Testis (tissue), 3 donors: ENCODE measurements around the gene APRT. TPM values are rescaled to one million over a fixed set of nuclear protein-coding genes. Genes with fewer than 3 reads are reported as not detected.

Experiments
- DNase-seq: peaks from one replicate; pipeline ENCODE4 v3.0.0-alpha.2; 2019
- H3K27ac ChIP-seq, 2 donors: fragments of 200-600 bp; sonication (generic); one replicate each; pipeline ENCODE4 v1.5.1; 2019
- H3K27me3 ChIP-seq: fragments of 200-600 bp; sonication (generic); one replicate; pipeline ENCODE4 v1.5.1; 2019
- H3K36me3 ChIP-seq: fragments of 200-600 bp; sonication (generic); one replicate; pipeline ENCODE4 v1.5.1; 2017; ENCODE audit warnings: low read depth; ENCODE audit errors: missing control alignments
- H3K4me1 ChIP-seq: fragments of 200-600 bp; sonication (generic); one replicate; pipeline ENCODE4 v1.5.1; 2019
- H3K4me3 ChIP-seq, 2 donors: fragments of 200-600 bp; sonication (generic); one replicate each; pipeline ENCODE4 v1.5.1; 2017 to 2019
- H3K9me3 ChIP-seq: fragments of 200-600 bp; sonication (generic); one replicate; pipeline ENCODE4 v1.5.1; 2017
- CTCF ChIP-seq, 3 experiments: fragments of 450-650 bp in 2 of 3; fragments of 200-600 bp in 1 of 3; sonication (generic) in 1 of 3; IDR thresholded peaks; one replicate each; pipeline ENCODE4 v1.5.1; 2016 to 2019; ENCODE audit warnings: antibody characterized with exemption in 3 of 3, mild to moderate bottlenecking in 2 of 3, moderate library complexity in 1 of 3
- POLR2A ChIP-seq: fragments of 450-650 bp; IDR thresholded peaks from one replicate; pipeline ENCODE4 v1.6.1; 2017; ENCODE audit warnings: antibody characterized with exemption, mild to moderate bottlenecking, moderate library complexity
- WGBS, 2 donors: methylation state at CpG; one replicate each; pipeline ENCODE4 v1.1.5; 2018; 5-methylcytosine and 5-hydroxymethylcytosine counted together
- intact Hi-C: fragments of 100-400 bp; cut with DNase I; formaldehyde crosslinking; loops from one replicate; pipeline ENCODE4 v1.15.1; 2023; ENCODE audit warnings: low total_unique reads
- polyA plus RNA-seq: library from polyadenylated mRNA; stranded (reverse); fragments of 350-450 nt; fragmentation: Illumina TruSeq; extraction: RNeasy Lipid Tissue Mini Kit (QIAGEN cat#74804); gene quantifications from one replicate; pipeline ENCODE4 v1.2.3, GENCODE V29; 2014; ENCODE audit warnings: low read depth, low replicate concordance; ENCODE audit not compliant: insufficient read depth
- total RNA-seq, 2 donors: library from RNA; depleted of rRNA; stranded (reverse); fragments of >200 nt; gene quantifications; one replicate each; pipeline ENCODE4 v1.2.3, GENCODE V29; 2016

APRT gene
- total and polyA plus RNA-seq, 3 donors from 2014 or later, result 62.1 to 86.0 (median 82.1) TPM

DNA sequence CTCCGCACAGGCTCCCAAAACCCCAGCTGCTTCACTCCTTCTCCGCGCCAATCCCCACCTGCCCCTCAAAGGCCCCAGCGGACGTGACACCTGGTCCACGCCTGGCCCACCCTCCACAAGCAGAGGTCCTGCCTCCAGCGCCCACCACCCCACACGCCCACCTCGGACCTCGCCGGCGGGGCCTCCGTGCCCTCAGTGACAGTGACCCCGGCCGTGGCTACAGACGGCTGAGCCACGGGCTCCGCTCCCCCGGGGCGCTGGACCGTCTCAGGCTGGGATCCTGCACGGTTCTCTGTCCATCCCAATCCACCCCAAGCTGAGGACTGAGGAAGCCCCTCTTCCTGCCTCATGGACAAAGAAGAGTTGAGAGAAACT is 51.8 kb downstream of the APRT start:
- TF ChIP-seq CTCF (IDR thresholded peaks at IDR 0.05) (no peak), POLR2A (no peak)
- H3K27ac ChIP-seq, result no peak overlapping the region
- H3K27me3 ChIP-seq, result no peaks in the 10 kb centered on the region
- intact Hi-C loops, result no loop called here
- DNase-seq, result no peak
- no peaks in the 10 kb centered on the region for H3K36me3 ChIP-seq
- no peaks in the 10 kb centered on the region for H3K9me3 ChIP-seq
- no peak overlapping the region for H3K4me3 ChIP-seq
- no peaks in the 10 kb centered on the region for H3K4me1 ChIP-seq
- WGBS, 2 donors, result 94 to 95% methylated on average over 21 to 22 of the region's 22 CpGs

Other genes with a start within 250 kb of the APRT start
- 10 to 100 TPM; 53.8 to 63.7 TPM for gene ZC3H18, start 241.5 kb downstream of the APRT start, total RNA-seq
- 59.6 TPM for gene ZC3H18, start 241.5 kb downstream of the APRT start, polyA plus RNA-seq
- gene IL17C, start 173.4 kb downstream of the APRT start, total RNA-seq, result 1 to 10 TPM in 1 of 2 donors, under 1 TPM in 1; 0.99 to 1.5 TPM
- gene IL17C, start 173.4 kb downstream of the APRT start, polyA plus RNA-seq, result 0.75 TPM
- gene CYBA, start 160.9 kb downstream of the APRT start, total RNA-seq, result 10 to 100 TPM; 11.7 to 34.9 TPM
- 40.0 TPM for gene CYBA, start 160.9 kb downstream of the APRT start, polyA plus RNA-seq
- 10 to 100 TPM; 46.6 to 56.1 TPM for gene MVD, start 148.8 kb downstream of the APRT start, total RNA-seq
- gene MVD, start 148.8 kb downstream of the APRT start, polyA plus RNA-seq, result 100 TPM
- 1 to 10 TPM; 2.5 to 3.0 TPM for gene SNAI3, start 125.4 kb downstream of the APRT start, total RNA-seq
- gene SNAI3, start 125.4 kb downstream of the APRT start, polyA plus RNA-seq, result 1.3 TPM
- 10 to 100 TPM; 37.4 to 41.3 TPM for gene RNF166, start 105.5 kb downstream of the APRT start, total RNA-seq
- 18.3 TPM for gene RNF166, start 105.5 kb downstream of the APRT start, polyA plus RNA-seq
- 10 to 100 TPM; 24.8 to 25.4 TPM for gene CTU2, start 105.4 kb downstream of the APRT start, total RNA-seq
- 19.8 TPM for gene CTU2, start 105.4 kb downstream of the APRT start, polyA plus RNA-seq
- 10 to 100 TPM; 40.7 to 44.5 TPM for gene PIEZO1, start 26.7 kb downstream of the APRT start, total RNA-seq
- gene PIEZO1, start 26.7 kb downstream of the APRT start, polyA plus RNA-seq, result 24.2 TPM
- 10 to 100 TPM; 14.9 to 19.1 TPM for gene CDT1, start 8.1 kb downstream of the APRT start, total RNA-seq
- 11.9 TPM for gene CDT1, start 8.1 kb downstream of the APRT start, polyA plus RNA-seq
- gene GALNS, start 45.0 kb upstream of the APRT start, total RNA-seq, result 10 to 100 TPM; 65.3 to 94.4 TPM
- 55.9 TPM for gene GALNS, start 45.0 kb upstream of the APRT start, polyA plus RNA-seq
- 10 to 100 TPM; 58.3 to 59.8 TPM for gene TRAPPC2L, start 45.2 kb upstream of the APRT start, total RNA-seq
- gene TRAPPC2L, start 45.2 kb upstream of the APRT start, polyA plus RNA-seq, result 216 TPM
- gene PABPN1L, start 54.7 kb upstream of the APRT start, total RNA-seq, result under 1 TPM in 1 of 2 donors, not detected in 1; 0.93 TPM
- gene PABPN1L, start 54.7 kb upstream of the APRT start, polyA plus RNA-seq, result 0.34 TPM
- gene CBFA2T3, start 165.3 kb upstream of the APRT start, total RNA-seq, result 10 to 100 TPM in 1 of 2 donors, 1 to 10 TPM in 1; 9.2 to 11.9 TPM
- 7.1 TPM for gene CBFA2T3, start 165.3 kb upstream of the APRT start, polyA plus RNA-seq